HS-27A (cell line): ENCODE measurements around the gene RABGGTA.

Source experiments
- DNase-seq: peaks from one replicate; pipeline ENCODE4 v3.0.0-alpha.2; 2012; ENCODE audit warnings: low read depth, missing footprints

Gene RABGGTA

GRCh38 chr14:24279301-24280186 is 8.1 kb upstream of the RABGGTA start:
- DNase-seq: no peak

GRCh38 chr14:24278424-24278823 is 7.0 kb upstream of the RABGGTA start:
- DNase-seq: no peak

- DNase-seq: no peak
These were observed 6.4 kb upstream of the RABGGTA start for GRCh38 chr14:24277606-24278321.

GRCh38 chr14:24277071-24277470 is 5.7 kb upstream of the RABGGTA start:
- DNase-seq: no peak

GRCh38 chr14:24274101-24274543 is 2.7 kb upstream of the RABGGTA start:
- DNase-seq: no peak

GRCh38 chr14:24273422-24273998 is 2.1 kb upstream of the RABGGTA start:
- no peak for DNase-seq

- DNase-seq: no peak
These were observed 1.1 kb upstream of the RABGGTA start for GRCh38 chr14:24272467-24272866.

- DNase-seq: no peak
These were observed 452 bp upstream of the RABGGTA start for GRCh38 chr14:24271834-24272263.

GRCh38 chr14:24270537-24271133 is 762 bp downstream of the RABGGTA start:
- no peak for DNase-seq

GRCh38 chr14:24269910-24270536 is 1.4 kb downstream of the RABGGTA start:
- no peak for DNase-seq

- DNase-seq: no peak
These were observed 2.0 kb downstream of the RABGGTA start for GRCh38 chr14:24269368-24269767.

- DNase-seq: no peak
These were observed 3.2 kb downstream of the RABGGTA start for GRCh38 chr14:24268225-24268624.

GRCh38 chr14:24267516-24267915 is 3.9 kb downstream of the RABGGTA start:
- DNase-seq: no peak

GRCh38 chr14:24266344-24267244 is 4.8 kb downstream of the RABGGTA start:
- no peak for DNase-seq

- no peak for DNase-seq
These were observed 7.1 kb downstream of the RABGGTA start for GRCh38 chr14:24264298-24264697.

GRCh38 chr14:24263848-24264247 is 7.5 kb downstream of the RABGGTA start:
- DNase-seq: no peak

GRCh38 chr14:24262821-24263733 is 8.3 kb downstream of the RABGGTA start, which contains the start of gene TGM1:
TGM1 (minus strand) TSS chr14:24263177; CDS start chr14:24262352, 825 bp downstream.
- no peak for DNase-seq

GRCh38 chr14:24261969-24262327 is 9.4 kb downstream of the RABGGTA start:
- DNase-seq: no peak

GRCh38 chr14:24261256-24261968 is 10.0 kb downstream of the RABGGTA start:
- no peak for DNase-seq
